OCI-LY7 (cell line): Measurements from ENCODE around the gene SCGN.

ENCODE experiments used
- EZH2phosphoT487 ChIP-seq: fragments of 200-600 bp; sonication (generic); IDR thresholded peaks from 2 replicates; pipeline ENCODE4 v1.6.1; 2018; ENCODE audit warnings: low read depth, borderline replicate concordance, mild to moderate bottlenecking, mixed run types, antibody characterized with exemption, low read length, moderate library complexity, mixed read lengths
- TF ChIP-seq, protein P1 (sequence below): fragments of 200-600 bp; sonication (generic); conservative IDR thresholded peaks from 2 replicates; pipeline ENCODE4 v1.5.1; 2014; ENCODE audit warnings: mild to moderate bottlenecking, antibody characterized with exemption, low read length, moderate library complexity, mixed read lengths

DNA sequence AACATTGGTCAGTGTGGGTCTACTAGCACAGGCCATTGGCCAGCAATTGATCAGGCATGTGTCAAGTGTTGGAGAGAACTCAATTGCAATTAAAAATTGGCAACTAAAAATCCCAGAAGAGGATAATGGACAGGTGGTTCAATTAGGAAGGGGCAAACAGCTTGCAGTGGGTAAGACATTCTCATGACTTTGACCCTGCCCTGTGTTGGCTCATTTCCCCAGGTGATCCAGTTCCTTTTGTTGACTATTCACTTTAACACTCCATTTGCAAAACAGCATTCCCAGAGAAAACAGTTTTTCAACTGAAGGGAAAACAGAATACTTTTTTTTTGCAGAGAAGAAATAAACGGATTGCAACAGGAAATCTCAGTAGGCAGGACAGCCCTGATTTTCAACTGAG, 28.9 kb upstream of the SCGN start:
- TF ChIP-seq, protein P1, sequence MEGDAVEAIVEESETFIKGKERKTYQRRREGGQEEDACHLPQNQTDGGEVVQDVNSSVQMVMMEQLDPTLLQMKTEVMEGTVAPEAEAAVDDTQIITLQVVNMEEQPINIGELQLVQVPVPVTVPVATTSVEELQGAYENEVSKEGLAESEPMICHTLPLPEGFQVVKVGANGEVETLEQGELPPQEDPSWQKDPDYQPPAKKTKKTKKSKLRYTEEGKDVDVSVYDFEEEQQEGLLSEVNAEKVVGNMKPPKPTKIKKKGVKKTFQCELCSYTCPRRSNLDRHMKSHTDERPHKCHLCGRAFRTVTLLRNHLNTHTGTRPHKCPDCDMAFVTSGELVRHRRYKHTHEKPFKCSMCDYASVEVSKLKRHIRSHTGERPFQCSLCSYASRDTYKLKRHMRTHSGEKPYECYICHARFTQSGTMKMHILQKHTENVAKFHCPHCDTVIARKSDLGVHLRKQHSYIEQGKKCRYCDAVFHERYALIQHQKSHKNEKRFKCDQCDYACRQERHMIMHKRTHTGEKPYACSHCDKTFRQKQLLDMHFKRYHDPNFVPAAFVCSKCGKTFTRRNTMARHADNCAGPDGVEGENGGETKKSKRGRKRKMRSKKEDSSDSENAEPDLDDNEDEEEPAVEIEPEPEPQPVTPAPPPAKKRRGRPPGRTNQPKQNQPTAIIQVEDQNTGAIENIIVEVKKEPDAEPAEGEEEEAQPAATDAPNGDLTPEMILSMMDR, result no peak
- TF ChIP-seq EZH2phosphoT487, result no peak
